HG03439 (cell line): ENCODE measurements around the gene USF2.

ENCODE experiments used
- ATAC-seq: cut with Tn5 transposase; IDR thresholded peaks from one replicate; pipeline ENCODE4 v1.9.1; 2021; ENCODE audit warnings: mild to moderate bottlenecking, moderate library complexity; ENCODE audit not compliant: unreplicated experiment

The USF2 gene

GRCh38 chr19:35316560-35316959, 47.8 kb downstream of the USF2 start:
- ATAC-seq: no peak

GRCh38 chr19:35317464-35318043, 48.8 kb downstream of the USF2 start:
- ATAC-seq: no peak

GRCh38 chr19:35318679-35319448, 50.1 kb downstream of the USF2 start:
- ATAC-seq: no peak

GRCh38 chr19:35320065-35320713, 51.4 kb downstream of the USF2 start:
- ATAC-seq: no peak

GRCh38 chr19:35321291-35321690, 52.5 kb downstream of the USF2 start:
- ATAC-seq: no peak

- no peak for ATAC-seq
Measured at GRCh38 chr19:35322014-35322413, 53.3 kb downstream of the USF2 start.

GRCh38 chr19:35327642-35328041, 58.9 kb downstream of the USF2 start:
- no peak for ATAC-seq

- no peak for ATAC-seq
Measured at GRCh38 chr19:35328851-35329285, 60.1 kb downstream of the USF2 start, which contains the start of gene CD22. Gene CD22 (plus strand): TSS chr19:35329187. CDS start chr19:35332041, 2,854 bp downstream.

GRCh38 chr19:35329323-35329722, 60.6 kb downstream of the USF2 start:
- ATAC-seq: no peak
